ENCODE measurements around the gene FCHO2.

Gene FCHO2

GRCh38 chr5:73135429-73136054, 179.7 kb downstream of the FCHO2 start:
- DNase-seq (ENCODE audit: low read depth in 1 of 2, low spot score in 1 of 2), result no peak

GRCh38 chr5:73136055-73136562, 180.3 kb downstream of the FCHO2 start:
- DNase-seq (ENCODE audit: low read depth in 1 of 2, low spot score in 1 of 2), result no peak

- DNase-seq (ENCODE audit: low read depth in 1 of 2, low spot score in 1 of 2), result no peak
These were observed 182.0 kb downstream of the FCHO2 start for GRCh38 chr5:73137563-73138530.

DNA sequence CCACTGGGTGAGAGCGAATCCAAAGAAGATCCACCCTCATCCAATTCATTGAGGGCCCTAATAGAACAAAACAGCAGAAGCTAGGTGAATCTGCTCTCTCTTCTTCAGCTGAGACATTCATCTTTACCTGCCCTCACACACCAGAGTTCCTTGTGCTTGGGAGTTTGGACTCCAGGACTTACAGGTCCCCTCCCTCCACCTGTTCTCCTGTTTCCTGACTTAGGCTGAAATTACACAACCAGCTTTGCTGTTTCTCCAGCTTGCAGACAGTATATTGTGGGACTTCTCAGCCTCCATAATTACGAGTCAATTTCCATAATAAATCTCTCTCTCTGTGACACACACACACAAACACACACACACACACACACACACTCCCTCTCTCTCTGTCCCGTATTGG, 183.6 kb downstream of the FCHO2 start:
- DNase-seq (ENCODE audit: low read depth in 1 of 2, low spot score in 1 of 2), result no peak

All from activated T-helper 1 cell treated with anti-CD3 and anti-CD28 coated beads, Interleukin-2, amount 50 U/mL, for 16 hours (primary cell).